Ishikawa (cell line): ENCODE measurements around the gene C16orf46.

ENCODE experiments used
- CEBPB ChIP-seq: IDR thresholded peaks from 2 replicates; pipeline ENCODE4 v1.6.1; 2012
- CREB1 ChIP-seq: IDR thresholded peaks from 2 replicates; pipeline ENCODE4 v1.6.1; 2012; ENCODE audit warnings: low read depth
- EGR1 ChIP-seq: IDR thresholded peaks from 2 replicates; pipeline ENCODE4 v1.6.1; 2012
- EP300 ChIP-seq: IDR thresholded peaks from 2 replicates; pipeline ENCODE4 v1.6.1; 2012; ENCODE audit warnings: borderline replicate concordance
- FOXM1 ChIP-seq: IDR thresholded peaks from 2 replicates; pipeline ENCODE4 v1.6.1; 2012; ENCODE audit warnings: low read depth, borderline replicate concordance
- NFIC ChIP-seq: IDR thresholded peaks from 2 replicates; pipeline ENCODE4 v1.6.1; 2012
- RAD21 ChIP-seq: IDR thresholded peaks from 2 replicates; pipeline ENCODE4 v1.6.1; 2012; ENCODE audit warnings: low read depth
- REST ChIP-seq: IDR thresholded peaks from 2 replicates; pipeline ENCODE4 v1.6.1; 2012; ENCODE audit warnings: low read depth, mild to moderate bottlenecking
- TAF1 ChIP-seq: IDR thresholded peaks from 2 replicates; pipeline ENCODE4 v1.6.1; 2012; ENCODE audit warnings: low read depth, mild to moderate bottlenecking
- TCF12 ChIP-seq: IDR thresholded peaks from 2 replicates; pipeline ENCODE4 v1.6.1; 2012; ENCODE audit warnings: low read depth
- TEAD4 ChIP-seq: IDR thresholded peaks from 2 replicates; pipeline ENCODE4 v1.6.1; 2012
- USF1 ChIP-seq: IDR thresholded peaks from 2 replicates; pipeline ENCODE4 v1.6.1; 2012
- YY1 ChIP-seq: IDR thresholded peaks from 2 replicates; pipeline ENCODE4 v1.6.1; 2012; ENCODE audit warnings: low read depth
- ZBTB7A ChIP-seq: IDR thresholded peaks from 2 replicates; pipeline ENCODE4 v1.6.1; 2012; ENCODE audit warnings: low read depth
- TF ChIP-seq, protein P1 (sequence below): IDR thresholded peaks from 2 replicates; pipeline ENCODE4 v1.6.1; 2012

Gene C16orf46

DNA sequence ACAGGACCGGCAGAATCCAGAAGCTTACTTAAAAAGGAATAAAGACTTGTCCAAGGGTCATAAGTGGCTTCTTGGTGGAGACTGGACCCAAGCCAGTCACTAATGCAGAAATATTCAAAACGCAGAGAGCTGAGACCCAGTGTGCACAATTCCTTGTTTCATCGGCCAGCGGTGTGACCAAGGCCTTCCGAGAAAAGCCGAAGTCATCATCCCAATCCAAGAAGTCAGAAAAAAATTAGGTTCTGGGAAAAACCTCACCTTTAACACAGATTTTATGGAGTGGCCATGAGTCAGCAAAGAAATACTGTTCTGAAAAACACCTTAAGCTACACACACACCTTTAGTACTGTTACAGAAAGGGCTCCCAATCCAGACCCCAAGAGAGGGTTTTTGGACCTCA is 20.2 kb upstream of the C16orf46 start:
- no peak for TF ChIP-seq CREB1
- TF ChIP-seq TCF12, result no peak
- no peak for TF ChIP-seq EGR1
- TF ChIP-seq TAF1, result no peak
- TF ChIP-seq, protein P1, sequence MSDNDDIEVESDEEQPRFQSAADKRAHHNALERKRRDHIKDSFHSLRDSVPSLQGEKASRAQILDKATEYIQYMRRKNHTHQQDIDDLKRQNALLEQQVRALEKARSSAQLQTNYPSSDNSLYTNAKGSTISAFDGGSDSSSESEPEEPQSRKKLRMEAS, result no peak
- no peak for TF ChIP-seq REST
- no peak for TF ChIP-seq ZBTB7A
- TF ChIP-seq TEAD4, result no peak
- TF ChIP-seq NFIC, result no peak
- no peak for TF ChIP-seq EP300
- TF ChIP-seq USF1, result no peak
- TF ChIP-seq YY1, result no peak

- TF ChIP-seq, protein P1, result peak; percentile 66
- TF ChIP-seq USF1, result no peak
Measured at GRCh38 chr16:81096715-81097208, 19.7 kb upstream of the C16orf46 start.

DNA sequence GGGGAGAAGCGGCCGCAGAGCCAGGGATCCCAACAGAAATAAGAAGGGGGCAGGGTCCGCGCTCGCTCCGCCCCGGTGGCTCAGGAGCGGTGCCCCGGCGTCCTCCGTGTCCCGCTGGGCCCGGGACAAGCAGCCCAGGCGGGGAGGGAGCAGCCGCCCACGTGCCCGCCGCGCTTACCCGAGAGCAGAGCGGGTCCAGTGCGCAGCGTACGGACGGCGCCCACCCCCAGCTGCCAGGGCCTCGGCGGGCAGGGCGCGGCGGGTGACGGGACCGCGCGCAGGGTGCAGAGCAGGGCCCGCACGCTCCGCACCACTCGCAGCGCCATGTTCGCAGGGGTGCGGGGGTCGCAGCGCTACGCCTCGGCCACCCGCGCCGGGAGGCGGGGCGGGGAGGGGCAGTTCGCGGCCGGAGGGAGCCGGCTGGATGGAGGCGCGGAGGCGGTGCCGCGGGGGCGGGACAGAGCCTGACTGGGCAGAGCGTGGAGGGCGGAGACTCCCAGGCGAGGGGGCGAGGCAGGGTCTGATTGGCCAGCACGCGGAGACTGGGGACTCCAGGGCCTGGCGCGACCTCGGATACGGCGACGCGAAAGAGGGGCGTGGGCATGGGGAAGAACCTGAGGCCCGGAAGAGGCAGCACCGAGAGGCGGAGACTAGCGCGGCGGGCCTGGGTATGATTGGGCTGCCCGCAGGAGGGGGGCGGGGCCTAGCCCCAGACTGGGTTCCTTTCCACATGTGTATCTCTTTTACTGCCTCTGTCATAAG is 19.1 kb upstream of the C16orf46 start, which contains the start of gene GCSH:
TSS of gene GCSH (minus strand) at position 443 of the 762 bp plus-strand sequence. CDS start at position 326, 117 bp downstream.
- TF ChIP-seq NFIC, result no peak
- TF ChIP-seq EGR1, result peak; percentile 66
- TF ChIP-seq TCF12, result peak; percentile 16; the same call in 1 of the 2 replicates
- TF ChIP-seq, protein P1, result peak; percentile 83; the same call in 1 of the 2 replicates
- peak; percentile 46 for TF ChIP-seq TAF1
- TF ChIP-seq CREB1, result no peak
- TF ChIP-seq CEBPB, result no peak
- 0 out of 2 replicates have a peak, but pooled peaks have one; percentile 67 for TF ChIP-seq ZBTB7A
- no peak for TF ChIP-seq FOXM1
- peak; percentile 71 for TF ChIP-seq YY1
- peak; percentile 79 for TF ChIP-seq USF1

GRCh38 chr16:81095653-81095952 is 18.6 kb upstream of the C16orf46 start:
- TF ChIP-seq TEAD4 (no peak), USF1 (no peak), REST (no peak), CREB1 (no peak), ZBTB7A (no peak), NFIC (no peak), CEBPB (no peak), EGR1 (no peak), YY1 (no peak), FOXM1 (no peak), EP300 (no peak), TCF12 (no peak), TAF1 (no peak; the same call in 1 of the 2 replicates)
- TF ChIP-seq, protein P1, result no peak

DNA sequence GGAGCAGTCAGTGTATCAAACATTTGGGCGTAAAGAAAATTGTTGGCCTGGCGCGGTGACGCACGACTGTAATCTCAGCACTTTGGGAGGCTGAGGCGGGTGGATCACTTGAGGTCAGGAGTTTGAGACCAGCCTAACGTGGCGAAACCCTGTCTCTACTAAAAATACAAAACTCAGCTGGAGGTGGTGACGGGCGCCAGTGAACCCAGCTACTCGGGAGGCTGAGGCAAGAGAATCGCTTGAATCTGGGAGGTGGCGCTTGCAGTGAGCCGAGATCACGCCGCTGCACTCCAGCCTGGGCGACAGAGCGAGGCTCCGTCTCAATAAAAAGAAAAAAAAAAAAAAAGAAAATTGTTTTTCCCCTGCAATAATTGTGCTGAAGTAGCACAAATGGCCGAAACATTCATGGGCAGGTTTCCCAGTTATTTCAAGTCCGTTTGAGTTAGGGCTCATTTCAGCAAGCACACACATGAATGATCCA is 17.8 kb upstream of the C16orf46 start:
- TF ChIP-seq CEBPB, result no peak
- TF ChIP-seq TAF1, result no peak
- no peak for TF ChIP-seq RAD21
- TF ChIP-seq EP300, result no peak
- no peak for TF ChIP-seq YY1
- TF ChIP-seq ZBTB7A, result no peak
- no peak for TF ChIP-seq FOXM1
